NCI-H524 (cell line): Measurements from ENCODE around the gene MTMR4.
A peak's percentile ranks its signal among the peaks of the same experiment; 100 is the strongest.
"Not testable (repeated sequence)": the region's sequence is repeated elsewhere in the genome, so short reads cannot be mapped to it uniquely, and the experiment has no call there.

Source experiments
- DNase-seq, 2 experiments: peaks; one replicate each; lab custom pipeline; 2025; lab: John Stamatoyannopoulos, UW

MTMR4 gene

GRCh38 chr17:58525239-58525638, 10.8 kb upstream of the MTMR4 start:
- DNase-seq, result no peak

GRCh38 chr17:58521680-58522079, 7.2 kb upstream of the MTMR4 start:
- no peak for DNase-seq

- DNase-seq, result no peak
These were observed 6.5 kb upstream of the MTMR4 start for GRCh38 chr17:58520843-58521430.

- DNase-seq, result peak; percentile 100
These were observed 3.6 kb upstream of the MTMR4 start for GRCh38 chr17:58517928-58518609.

- DNase-seq, result no peak
These were observed 3.0 kb upstream of the MTMR4 start for GRCh38 chr17:58517378-58517927.

GRCh38 chr17:58516644-58517377, 2.4 kb upstream of the MTMR4 start:
- DNase-seq, result peak in 1 of 2 experiments; percentile 48

- DNase-seq, result no peak
These were observed 848 bp upstream of the MTMR4 start for GRCh38 chr17:58515286-58515685.

GRCh38 chr17:58514770-58515157, 326 bp upstream of the MTMR4 start:
- DNase-seq, result no peak

- DNase-seq, result peak; percentile 75 to 77
These were observed 1.0 kb downstream of the MTMR4 start for GRCh38 chr17:58513267-58513964.

- no peak for DNase-seq
These were observed 4.4 kb downstream of the MTMR4 start for GRCh38 chr17:58510075-58510474.

- DNase-seq, result no peak
These were observed 5.9 kb downstream of the MTMR4 start for GRCh38 chr17:58508341-58509067.

GRCh38 chr17:58507123-58507634, 7.3 kb downstream of the MTMR4 start:
- no peak for DNase-seq

- no peak for DNase-seq
These were observed 7.9 kb downstream of the MTMR4 start for GRCh38 chr17:58506354-58507080.

- DNase-seq, result no peak
These were observed 9.5 kb downstream of the MTMR4 start for GRCh38 chr17:58504826-58505351.

GRCh38 chr17:58503866-58504265, 10.6 kb downstream of the MTMR4 start:
- DNase-seq, result no peak

- not testable (repeated sequence) for DNase-seq
These were observed 11.3 kb downstream of the MTMR4 start for GRCh38 chr17:58503134-58503533.

- DNase-seq, result no peak
These were observed 13.0 kb downstream of the MTMR4 start for GRCh38 chr17:58501451-58501850.

GRCh38 chr17:58498177-58498828, 16.1 kb downstream of the MTMR4 start:
- DNase-seq, result no peak

- no peak for DNase-seq
These were observed 20.9 kb downstream of the MTMR4 start for GRCh38 chr17:58493506-58493905.
